NCI-H748 treated with DMSO at 0.1 percent for 48 hours (cell line): Measurements from ENCODE around the gene VSX1.

Experiments used
- DNase-seq: peaks from one replicate; lab custom pipeline; 2025; lab: John Stamatoyannopoulos, UW

Gene VSX1

DNA sequence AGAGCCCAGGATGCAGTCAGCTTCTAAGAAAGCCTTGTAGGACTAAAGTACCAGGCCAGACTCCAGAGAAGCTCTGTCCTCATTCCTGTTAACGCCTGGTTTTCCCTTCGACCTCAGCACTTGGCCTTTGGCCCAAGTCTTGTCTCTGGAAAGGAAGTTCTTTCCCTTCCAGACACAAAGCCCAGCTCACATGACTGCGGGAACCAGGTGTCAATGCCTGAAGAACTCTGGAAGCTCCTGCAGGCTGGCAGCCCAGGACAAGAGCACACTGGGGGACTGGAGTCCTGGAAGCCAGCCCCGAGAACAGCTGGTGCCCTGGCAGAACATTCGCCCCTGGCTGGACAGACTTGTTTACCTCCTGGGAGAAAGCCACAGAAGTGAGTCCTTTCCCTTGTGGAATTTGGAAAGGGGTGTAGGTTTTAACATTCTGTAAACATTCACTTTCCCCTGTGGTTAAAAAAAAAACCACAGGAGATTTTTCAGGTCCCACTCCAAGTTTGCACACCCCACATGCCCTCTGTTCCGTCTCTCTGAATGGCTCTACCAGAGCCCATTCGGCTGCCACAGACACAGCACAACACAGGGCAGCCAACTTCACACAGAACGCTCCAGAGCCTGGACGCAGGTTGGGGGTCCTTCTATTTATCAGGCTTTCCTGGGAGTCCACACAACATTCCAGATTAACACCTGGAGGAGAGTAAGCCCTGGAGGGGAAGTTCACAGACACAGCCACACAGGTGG is 42.1 kb downstream of the VSX1 start:
- no peak for DNase-seq

DNA sequence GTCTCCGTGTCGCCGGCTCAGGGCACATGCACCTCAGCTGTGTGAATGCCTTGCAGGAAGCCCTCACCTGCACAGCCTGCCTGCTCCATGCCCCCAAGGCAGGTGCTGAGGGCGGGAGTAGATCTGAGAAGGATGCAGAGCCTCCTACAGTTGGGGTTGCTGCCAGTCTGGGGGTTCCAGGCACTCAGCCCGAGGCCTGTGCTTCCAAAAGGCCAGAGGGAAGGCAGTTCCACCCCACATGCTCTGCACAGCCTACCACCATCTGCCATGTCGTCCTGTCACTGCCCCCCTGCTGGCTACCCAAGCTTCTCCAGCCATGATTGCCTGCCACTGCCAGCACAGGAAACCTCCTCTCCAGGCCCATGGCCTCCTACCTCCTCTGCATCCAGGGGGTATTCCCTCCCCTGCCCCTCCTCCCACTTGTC is 43.3 kb downstream of the VSX1 start:
- DNase-seq = no peak

DNA sequence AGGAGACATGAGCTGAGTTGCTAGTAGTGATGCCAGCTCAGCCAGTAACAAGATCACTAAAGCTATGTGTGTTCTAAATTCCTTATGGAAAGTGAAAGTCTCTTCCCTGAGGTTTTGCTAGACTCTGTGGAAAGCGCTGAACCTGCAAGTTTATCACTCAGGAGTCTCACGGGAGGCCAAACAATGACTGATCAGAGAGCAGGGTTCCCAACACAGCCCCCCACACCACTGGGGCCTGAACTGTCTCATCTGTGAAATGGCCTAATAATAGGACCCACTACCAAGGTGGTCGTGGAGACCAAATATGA is 43.9 kb downstream of the VSX1 start:
- no peak for DNase-seq

DNA sequence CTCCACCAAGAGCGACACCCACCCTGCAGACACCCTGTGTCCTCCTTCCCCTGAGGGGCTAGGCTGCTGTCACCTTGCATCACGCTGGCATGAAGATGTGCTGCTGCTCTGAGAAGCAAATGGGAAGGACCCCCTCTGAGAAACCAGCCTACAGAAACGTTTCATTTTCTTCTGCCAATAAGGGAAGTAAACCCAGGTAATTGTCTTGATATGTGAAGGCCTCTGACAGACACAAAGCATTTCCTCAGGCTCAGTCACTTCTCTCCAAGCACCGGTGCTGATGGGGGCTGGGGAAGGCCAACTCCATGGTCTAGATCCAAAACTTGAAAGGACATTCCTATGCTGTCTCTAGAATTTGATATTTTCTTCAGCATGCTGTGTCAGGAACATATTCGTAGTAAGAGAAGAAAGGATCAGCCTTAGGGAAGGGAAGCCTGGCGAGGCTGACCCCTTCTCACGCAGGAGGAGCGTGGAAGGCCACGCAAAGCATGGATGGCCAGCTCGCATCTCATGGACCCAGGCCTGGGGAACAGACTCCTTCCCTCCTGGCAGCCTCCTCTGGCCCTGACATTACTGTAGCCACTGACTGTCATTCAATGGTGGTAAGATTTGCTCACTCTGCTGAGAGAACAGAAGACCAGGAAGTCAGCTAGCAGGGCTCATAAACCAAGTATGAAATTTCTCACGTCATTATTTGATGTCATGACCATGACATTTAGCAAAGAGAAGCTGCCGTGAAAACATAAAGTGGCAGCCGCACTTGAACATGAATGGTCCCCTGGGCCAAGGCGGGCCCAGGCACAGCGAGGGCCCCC is 44.4 kb downstream of the VSX1 start:
- no peak for DNase-seq

DNA sequence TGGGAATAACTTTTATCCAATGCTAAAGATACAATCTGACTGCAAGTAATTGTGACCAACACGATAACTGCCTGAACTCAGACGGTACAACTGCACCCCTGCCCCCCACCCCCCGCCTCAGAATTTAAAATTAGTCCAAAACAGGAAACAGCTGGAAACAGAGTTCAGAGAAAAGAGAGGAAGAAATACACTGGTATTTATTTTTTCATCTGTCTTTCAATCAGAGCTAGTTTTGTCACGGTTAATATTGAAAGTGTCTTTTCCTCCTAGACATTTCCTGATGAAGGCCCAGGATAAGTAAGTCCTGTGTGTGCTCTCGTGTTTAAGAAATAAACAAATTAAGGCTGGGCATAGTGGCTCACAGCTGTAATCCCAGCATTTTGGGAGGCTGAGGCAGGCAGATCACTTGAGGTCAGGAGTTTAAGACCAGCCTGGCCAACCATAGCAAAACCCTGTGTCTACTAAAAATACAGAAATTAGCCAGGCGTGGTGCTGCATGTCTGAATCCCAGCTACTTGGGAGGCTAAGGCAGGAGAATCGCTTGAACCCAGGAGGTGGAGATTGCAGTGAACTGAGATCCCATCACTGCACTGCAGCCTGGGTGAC is 45.5 kb downstream of the VSX1 start:
- no peak for DNase-seq

DNA sequence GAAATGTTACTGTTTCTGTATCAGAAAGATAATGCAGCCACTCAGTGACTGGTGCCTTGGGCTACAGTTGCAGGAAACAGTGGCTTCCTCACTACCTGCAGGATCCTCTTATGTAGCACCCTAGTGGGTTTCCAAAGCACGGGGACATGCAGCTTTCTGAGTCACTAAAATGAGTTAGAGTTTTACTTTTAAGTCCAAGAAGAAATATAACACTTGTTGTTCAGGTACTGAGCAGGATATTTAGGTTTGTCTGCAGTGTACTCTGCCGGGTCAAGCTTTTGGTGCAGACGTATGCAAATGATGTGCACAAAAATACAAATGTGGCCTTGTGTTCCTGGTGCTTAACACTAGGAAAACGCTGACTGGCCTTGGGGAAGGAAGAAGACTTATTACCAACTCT is 46.0 kb downstream of the VSX1 start:
- no peak for DNase-seq

DNA sequence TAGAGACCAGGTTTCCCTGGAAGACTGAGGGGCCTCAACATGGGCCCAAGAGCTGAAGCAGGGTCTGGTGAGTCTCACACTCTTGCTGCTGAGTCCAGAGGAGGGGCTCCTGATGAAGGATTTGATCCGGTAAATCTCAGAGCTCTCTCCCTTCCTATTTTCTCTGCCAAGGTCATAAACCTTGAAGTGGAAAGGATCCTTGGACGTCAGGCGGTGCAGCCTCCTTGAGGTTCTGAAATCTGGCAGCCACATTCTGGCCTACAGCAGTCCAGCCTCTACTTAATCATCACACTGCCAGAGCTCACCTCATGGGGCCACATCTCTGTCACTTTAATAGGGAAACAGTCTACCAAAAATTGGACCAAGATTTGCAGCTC is 48.0 kb downstream of the VSX1 start:
- DNase-seq = no peak

DNA sequence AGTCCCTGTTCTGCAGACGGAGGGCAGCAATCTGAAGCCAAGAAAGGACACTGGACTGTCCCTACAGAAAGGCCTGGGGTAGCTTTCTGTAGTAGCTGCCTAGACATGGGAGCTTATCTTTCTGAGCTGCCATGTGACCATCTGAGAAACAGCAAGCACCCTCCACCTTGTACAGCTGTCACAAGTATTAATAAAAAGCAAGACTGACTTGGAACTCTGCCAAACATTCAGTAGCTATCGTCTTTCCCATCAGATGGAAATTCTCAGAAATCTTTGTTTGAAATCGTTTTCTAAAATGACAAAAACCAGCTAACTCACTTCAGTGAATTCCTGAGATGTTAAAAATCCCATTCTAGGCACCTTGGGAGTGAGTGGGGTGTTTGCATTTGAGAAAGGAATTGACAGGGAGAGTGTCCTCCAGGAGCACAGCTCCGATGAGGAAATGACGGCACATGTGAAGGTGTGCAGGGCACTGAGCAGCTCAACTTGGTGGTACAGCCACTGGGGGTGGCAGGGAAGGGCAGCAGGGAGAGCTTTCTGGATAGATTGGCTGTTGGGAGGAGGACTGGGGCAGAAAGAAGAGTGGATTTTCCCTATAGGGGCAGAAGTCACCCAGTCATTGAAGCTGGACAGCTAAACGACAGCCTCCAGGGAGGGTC is 48.5 kb downstream of the VSX1 start:
- DNase-seq = no peak

DNA sequence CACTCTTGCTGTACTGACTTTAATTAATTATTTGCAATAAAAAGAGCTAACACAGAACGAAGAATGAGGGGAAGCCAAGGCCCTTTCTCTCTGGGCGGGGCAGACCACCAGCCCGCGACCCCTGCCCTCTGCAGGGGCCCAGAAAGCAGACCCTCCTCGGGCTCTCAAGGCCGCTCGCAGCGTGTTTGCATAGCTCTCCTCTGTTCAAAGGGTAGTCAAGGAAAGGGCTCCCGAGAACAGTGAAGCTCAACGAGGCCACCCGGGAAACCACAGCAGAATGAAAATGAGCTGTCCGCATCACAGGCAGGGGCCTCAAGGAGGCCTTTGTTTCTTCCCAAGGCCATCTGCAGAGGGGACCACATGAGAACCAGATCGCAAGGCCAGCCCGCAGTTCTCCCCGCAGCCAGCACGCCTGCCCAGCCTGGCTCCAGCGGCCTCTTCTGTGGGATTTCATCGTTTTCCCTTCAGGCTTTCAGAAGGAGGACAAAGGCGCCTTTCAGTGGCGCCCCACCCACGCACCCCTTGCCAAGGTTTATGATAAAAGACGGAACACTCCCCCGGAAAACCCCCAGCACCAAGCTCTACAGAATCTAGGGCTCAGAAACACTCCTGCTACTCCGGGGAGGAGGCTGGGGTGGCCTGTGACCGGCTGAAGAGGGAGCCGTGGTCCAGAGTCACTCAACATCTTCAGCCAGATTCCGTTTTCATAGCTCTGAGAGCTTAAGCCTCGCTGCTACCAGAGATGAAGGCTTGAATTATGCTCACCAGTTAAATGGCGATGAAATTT is 49.3 kb downstream of the VSX1 start:
- DNase-seq = no peak

DNA sequence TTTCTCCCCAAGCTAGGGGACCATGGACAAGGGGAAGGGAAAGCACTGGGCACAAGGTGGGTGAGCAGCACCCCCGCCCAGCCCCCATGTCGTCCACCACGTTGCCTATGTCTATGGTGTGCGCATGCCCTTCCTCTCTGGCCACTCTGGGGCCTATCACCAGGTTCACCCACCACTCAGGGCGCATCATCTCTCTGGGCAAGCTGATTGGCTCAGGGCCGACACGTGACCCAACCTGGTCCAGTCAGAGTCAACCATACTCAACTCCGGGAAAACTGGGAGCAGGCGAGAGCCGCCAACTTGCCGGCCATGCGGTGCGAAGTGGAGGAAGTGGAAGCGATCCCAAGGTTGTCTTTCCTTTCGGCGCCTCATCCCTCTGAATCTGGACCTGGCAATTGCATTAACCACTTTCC is 49.9 kb downstream of the VSX1 start:
- no peak for DNase-seq

DNA sequence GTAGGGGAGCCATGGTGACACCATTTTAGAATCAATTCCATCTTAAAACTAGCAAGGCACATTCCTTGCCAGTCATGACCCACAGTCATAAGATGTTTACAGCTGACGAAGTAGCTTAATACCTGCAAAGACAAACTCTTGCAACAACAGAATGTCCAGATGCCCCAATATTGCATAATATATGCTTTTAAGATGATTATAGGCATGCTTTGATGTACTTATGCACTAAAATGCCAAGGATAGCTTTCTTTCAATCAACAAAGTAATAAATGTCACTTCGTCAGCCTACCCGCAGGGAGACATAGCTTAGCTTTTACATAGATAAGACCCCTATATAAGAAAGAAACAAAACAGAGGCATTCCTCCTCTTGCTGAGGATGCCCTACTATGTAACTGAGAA is 50.7 kb downstream of the VSX1 start:
- no peak for DNase-seq

DNA sequence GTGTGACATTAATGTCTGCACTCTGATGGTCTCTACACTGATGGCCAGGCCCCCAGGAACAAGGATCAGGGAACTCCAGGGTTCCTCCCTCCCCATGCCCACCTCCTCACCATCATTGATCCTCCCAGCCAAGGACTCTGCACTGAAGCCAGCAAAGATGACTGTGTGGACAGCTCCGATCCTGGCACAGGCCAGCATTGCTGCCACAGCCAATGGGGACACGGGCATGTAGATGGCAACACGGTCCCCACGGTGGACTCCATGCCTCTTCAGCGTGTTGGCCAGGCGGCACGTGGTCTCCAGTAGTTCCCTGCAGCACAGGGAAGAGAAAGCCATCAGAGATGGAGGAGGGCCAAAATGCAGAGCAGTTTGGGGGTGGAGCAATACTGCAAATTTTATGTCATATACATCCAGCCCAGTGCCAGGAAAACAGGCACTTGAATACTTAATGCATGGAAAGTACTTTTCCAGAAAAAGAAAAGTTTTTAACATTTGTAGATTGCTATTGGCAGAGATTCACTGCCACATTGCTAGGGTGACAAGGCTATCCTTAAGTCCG is 51.2 kb downstream of the VSX1 start:
- DNase-seq = no peak

DNA sequence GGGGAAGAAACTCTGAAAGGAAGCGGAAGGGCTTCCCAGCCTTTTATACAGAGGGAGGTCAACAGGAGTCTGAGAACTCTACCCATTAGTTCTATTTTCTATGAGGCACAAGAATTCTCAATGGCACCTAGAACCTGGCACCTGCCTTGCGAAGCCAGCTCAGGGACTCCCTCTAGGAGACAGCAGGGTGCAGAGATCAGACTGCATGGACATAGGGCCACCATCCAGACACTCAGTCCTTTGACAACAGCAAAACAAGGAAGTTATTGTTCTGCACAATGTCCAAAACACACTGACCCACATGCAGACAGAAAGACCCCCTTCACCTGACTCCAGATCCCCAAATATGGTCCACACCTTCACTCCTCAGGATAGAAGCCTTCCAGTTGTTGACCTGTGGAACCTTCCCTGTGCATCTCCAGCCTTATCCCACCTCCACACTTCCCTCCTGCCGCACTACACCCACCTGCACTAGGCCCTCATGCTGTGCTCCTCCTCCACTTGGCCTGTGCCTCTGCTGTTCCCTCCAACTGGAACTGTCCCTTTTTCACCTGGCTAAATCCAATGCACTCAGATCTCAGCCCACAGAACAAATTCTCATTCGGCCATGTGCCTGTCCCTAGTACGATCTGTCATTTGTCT is 51.8 kb downstream of the VSX1 start:
- no peak for DNase-seq

DNA sequence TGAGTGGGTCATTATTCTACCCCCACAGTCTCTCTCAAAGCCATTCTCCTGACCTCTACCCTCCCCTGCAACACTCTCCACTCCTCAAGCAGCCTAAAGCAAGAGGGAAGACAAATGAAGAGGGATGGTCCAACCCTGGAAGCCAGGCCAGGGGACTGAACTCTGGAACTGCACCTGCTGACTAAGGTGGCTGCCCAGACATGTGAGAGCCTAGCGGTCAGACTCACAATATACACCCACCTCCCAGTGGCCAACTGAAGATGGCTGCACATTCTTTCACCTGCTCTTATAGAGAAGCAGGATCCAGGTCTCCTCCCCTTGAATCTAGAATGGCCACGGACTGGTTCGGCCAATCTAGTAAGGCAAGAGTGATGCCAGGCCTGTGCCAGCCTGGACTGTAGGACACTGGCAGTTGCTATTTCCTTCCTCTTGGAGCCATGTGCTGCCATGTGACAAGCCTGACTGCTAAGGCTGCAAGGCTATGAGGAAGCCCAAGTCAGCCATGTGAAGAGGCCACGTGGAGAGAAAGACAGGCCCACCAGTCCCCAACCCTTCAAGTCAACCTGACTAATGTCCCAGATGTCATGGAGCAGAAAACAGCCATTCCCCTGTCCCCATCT is 55.8 kb downstream of the VSX1 start:
- DNase-seq = no peak
